Islet precursor cell (in vitro differentiated cells): ENCODE results near the gene MYT1.
"Not testable (repeated sequence)": the region's sequence is repeated elsewhere in the genome, so short reads cannot be mapped to it uniquely, and the experiment has no call there.

Experiments used
- DNase-seq: peaks from one replicate; pipeline ENCODE4 v3.0.0-alpha.2; 2018

Gene MYT1

DNA sequence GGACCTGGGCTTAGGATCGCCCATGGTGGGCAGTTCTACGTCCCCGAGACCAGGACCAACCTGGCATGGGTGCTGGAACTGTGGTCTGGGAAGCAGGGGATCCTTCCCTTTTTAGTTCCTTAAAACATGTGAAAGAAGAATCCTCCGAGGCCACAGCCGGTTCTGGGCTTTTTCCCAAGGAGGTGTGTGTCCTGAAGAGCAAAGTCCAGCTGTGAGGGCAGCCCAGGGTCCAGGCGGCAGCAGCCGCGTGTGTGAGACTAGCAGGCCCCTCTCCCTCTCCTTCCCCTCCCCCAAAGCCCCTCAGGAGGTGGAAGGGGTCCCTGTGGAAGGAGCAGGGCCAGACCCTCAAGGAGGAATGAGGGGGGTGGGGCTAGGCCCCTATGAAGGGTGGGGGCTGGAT, 56.2 kb downstream of the MYT1 start:
- DNase-seq, result no peak

DNA sequence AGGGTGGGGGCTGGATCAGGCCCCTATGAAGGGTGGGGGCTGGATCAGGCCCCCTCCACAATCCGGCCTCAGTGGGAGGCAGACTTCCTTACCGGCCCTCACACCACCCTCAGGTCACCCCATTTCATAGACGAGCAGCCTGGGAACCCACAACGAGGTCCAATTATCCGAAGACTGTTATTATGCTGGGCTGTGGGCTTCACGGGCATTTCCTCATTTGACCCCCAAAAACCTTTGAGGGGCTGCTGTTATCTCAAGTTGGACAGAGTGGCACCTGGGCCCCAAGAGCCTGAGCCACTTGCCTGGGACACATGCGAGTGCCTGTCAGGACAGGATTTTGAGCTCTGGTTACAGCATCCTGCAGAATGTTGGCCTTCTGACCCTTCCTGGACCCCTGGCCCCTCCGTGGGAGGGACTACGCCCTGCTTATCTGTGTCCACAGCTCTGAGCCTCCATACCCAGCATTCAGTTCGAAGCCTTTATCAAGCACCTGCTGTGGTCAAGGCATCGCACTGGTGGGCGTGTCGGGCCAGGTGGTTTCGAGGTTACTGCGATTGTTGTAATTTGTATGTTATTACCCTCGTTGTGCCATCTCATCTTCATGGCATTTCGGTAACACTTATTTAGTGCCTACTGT, 56.8 kb downstream of the MYT1 start:
- DNase-seq, result no peak

DNA sequence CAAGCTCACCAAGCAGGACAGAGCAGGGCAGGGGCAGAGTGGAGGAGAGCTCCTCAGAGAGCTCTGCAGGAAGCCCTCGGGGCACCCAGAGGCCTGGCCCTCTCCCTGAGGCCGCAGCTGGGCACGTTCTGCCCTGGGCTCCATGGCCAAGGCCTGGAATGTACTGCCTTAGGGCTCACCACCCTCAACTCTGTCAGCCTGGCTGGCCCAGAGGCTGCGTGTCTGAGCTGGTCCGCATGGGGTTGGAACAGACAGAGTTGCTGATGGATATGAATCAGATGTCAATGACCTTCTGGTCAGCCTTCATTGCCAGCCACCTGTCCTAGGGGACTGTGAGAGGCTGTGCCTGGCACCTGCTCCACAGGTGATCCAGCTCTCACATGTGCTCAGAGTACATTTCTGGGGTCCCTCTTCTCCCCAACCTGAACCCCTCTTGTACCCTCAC, 58.1 kb downstream of the MYT1 start:
- no peak for DNase-seq

DNA sequence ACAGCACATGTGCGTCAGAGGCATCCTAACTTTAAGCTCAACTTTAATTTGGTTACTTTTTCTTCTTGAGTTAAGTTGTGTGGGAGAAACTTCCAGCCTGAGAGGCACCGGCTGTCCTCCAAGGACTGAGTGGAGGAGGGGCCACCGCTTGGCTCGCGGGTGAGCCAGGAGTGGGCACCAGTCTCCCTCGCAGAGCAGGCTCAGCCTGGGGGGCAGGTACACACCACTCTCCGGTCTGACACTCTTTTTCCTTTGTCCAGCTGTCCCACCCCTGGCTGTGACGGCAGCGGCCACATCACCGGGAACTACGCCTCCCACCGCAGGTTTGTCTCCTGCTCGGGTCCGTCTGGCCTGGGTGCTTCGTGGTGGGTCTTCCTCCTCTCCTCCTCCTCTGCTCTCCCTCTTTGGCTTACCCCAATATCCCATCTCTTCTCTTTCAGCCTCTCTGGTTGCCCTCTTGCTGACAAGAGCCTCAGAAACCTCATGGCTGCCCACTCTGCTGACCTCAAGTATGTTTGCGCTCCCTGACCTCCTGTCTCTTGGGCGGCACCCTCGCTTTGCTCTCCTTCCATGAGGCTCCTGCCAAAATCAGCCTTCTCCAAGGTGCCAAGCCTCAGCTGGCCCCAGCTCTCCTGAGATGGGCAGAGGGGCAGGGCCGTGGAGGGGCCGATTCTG, 58.7 kb downstream of the MYT1 start:
- no peak for DNase-seq

DNA sequence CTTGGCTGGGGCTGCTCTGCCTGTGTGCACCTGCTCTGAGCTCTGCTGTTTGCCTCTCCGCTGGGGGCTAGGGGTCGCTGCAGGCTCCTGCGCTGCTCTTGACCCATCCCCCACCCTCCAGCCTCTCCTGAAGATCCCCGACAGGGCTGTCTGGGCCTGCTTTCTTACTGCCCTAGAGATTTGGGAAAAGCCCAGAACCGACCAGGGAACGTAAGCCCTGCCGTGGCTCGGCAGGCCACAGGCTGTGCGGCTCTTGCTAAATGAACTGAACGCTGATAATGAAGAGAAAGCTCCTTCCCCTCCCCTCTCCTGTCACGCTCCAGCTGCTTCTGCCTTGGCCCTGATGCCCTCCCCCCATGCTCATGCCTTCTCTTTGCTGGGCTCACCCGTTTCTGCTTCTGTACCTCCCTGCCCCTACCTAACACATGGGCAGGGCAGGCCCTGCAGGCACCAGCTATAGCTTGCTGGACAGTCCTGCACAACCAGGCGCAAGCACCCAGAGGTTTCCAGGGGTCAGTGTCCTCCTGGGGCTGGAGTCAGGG, 59.3 kb downstream of the MYT1 start:
- DNase-seq, result peak; percentile 87

DNA sequence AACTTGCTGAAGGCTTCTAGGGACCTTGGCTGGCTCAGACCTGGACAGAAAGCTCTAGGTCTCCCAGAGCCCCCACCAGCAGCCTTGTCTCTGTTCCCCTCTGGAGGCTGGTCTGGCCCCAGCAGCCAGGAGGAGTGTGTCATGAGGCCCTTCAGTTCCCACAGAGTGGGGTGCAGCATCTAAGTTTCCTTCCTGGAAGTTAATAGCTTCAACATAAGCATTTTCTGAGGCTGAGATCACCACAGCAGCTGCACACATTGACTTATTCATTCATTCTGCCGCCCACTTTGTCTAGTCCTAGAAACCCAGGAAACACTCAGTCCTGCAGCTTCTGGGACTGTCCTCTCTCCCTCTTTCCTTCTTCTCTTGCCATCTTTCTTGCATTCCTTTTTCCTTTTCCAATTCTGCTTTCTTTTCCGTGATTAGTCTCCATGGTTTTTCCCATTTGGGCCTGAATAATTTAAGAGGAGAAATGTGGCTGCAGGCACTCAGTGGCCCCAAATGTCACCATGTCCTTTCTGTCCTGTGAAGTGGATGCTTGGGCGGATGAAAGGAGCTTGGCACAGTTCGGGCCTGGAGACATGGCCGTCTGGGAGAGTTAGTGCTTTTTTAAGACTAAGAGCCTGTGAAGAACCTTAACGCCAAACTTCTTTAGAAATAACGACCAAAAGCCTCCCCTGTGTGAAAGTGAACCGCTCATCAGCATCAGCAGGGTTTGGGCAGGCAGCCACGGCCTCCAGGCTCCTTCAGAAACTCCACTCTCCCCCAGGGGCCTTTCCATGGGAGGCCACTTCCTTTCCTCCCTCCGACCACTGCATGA, 60.3 kb downstream of the MYT1 start:
- no peak for DNase-seq

DNA sequence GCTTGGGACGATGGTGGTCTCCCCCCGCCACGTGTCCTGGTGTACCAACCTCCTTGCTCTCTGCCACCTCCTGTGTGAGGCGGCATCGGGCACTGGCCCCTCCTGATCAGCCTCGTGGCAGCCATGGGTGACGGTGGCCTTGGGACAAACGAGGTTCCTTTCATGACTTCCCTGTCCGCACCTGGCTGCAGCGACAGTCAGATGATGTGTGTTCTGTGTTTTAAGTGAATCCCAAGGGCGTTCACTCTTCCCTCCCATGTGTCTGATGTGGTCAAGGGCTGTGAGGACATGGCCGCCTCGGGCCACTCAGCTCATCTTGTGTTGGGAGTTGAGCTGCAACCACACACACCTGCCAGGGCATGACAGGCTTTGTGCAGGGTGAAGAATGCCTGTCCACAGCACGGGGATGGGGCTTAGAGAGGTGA, 60.9 kb downstream of the MYT1 start:
- DNase-seq, result no peak

DNA sequence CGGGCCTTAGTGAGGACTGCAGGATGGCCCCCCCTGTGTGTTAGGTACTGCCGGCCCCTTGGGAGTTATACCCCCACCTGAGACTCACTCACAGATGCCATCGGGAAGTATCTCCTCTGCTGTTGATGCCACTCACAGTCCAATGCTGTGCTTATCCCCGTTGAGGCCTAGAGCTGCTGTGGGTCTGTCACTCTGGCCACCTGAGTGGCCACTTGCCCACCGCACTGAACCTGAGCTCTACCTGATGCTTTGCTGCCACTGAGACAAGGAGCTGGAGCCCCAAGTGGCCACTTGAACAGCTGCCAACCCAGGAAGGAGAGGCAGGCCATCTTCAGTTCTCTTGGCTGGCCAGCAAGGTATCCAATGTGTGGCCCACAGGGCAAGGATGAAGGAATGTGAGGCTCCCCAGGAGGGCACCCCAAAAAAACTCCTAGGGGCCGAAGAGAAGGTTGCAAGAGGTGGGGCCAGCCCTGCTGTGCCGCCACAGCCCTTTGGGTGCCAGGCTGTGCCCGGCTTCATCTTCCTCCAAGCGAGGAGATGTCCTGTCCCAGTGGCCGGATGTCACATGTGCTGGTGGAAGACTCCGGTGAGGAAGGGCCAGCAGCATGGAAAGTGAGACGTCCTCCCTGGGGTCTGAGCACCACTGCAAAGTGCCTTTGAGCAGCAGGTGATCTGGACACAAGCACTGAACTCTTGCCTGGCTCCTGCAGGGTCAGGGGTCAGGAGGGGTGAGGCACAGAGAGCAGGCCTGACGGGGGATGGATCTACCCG, 61.8 kb downstream of the MYT1 start:
- no peak for DNase-seq

DNA sequence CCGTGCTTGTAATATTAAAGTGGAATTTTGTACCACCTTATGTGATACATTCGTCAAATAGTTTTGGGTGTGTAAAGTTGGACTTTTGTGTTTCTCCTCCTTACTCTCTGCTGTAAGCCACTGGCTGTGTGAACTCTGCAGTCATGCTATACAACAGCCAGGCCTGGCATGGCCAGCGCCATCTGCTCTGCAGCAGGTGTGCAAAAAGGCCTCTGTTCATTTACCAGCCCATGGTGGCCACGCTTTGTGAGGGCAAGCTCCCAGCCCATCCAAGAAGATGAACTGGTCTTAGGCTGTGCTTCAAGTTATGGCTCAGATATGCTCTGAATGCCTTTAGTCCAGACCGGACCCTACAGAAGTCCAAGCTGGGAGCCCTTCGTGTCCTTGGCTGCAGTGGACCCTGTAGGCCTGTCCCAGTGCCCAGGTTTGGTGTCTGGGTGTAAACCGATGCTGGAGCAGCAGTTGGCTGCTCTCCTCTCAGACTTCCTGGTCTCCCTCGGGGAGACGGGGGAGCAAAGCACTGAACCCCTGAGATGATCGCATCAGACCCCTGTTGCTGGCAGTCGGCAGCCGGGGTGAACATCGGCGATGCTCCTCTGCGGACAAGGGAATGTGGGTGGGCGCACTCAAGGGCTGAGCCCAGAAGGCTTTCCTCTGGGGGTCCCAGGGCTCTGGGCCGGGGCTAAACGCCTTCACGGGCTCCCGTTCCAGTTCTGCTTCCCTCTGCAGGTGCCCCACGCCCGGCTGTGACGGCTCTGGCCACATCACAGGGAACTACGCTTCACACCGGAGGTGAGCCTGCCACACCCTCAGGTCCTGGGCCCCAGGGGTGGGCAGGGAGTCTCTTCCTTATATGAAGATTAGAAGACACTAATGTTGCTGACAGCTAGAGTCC, 62.7 kb downstream of the MYT1 start:
- no peak for DNase-seq

DNA sequence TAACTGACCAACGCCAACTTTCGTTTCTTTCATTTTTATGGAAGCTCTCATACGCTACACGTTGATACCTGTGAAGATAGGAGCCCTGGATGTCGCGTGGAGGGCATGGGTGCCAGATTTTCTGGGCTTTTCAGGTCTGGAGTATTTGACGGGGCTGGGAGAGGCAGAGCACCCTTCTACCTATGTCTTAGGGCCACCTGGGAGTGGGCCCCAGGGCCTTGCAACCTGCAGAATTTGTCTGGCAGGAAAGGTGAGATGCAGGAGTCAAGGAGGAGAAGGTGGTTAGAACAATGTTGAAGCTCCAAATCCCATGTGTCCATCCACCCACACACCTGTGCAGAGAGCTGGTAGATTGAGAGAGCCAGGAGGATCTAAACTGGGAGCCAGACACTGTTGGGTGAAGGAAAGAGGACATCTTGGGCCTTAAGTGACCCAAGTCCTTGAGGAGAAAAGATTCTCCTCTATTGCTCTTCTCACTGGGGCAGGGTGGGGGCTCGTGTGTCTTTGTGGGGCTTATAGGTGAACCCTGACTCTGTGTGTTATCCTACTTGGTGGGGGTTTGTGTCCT, 63.9 kb downstream of the MYT1 start:
- DNase-seq, result no peak

DNA sequence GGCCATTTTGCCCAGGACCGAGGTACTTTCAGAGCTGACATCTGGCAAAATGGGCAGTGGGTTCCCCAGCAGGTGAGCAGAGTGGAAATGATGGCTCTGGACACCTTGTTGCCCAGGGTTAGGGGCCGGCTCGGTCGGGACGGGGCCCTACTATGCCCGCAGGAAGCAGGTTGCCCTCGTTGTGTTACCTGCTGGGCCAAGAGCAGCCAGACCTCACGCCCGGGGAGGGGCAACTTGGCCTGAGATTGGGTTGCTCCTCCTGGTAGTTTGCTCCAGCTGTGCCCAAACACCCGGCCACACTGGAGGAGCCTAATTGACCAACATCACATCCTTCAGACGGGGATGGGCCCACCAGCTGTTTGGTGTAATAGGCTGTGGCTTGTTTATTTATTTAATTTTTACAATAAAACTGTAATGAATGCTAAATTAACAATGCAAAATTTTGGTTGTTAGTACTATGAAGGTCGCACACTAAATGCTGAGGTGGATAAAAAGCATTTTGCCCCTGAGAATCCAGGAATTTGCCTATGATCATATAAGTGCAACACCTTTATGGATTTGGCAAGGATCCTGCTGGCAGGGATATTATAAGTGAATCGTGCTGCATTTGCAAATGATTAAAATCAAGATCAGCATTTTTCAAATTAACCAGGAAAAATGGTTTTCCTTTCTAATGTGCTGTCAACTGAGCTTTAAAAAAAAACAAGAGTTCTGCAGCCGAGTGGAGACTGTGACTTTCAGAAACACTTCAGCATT, 64.7 kb downstream of the MYT1 start:
- no peak for DNase-seq

DNA sequence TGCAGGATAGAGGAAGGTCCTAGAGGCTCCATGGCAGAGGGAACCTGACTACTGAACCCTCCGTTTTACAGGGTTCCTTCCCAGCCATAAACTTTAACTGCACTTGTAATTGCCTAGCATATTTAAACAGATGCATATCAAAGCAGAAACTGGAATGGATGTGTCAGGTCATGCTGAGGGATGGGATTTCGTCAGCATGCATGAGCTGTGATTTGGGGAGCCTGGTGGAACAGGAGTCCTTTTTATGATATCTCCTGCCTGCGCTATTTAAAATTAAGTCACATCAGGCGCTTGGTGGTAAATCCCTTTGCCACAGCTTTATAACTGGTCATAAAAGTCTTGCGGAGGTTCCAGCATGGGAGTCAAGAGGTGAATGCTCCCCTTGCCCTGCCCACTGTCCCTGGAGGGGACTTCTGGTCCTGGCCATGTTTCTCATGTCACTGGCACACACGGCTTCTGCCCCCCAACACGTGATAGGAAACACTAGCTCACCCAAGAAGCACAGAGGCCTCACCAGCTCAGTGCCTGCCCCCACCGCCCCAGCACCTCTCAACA, 65.3 kb downstream of the MYT1 start:
- no peak for DNase-seq

DNA sequence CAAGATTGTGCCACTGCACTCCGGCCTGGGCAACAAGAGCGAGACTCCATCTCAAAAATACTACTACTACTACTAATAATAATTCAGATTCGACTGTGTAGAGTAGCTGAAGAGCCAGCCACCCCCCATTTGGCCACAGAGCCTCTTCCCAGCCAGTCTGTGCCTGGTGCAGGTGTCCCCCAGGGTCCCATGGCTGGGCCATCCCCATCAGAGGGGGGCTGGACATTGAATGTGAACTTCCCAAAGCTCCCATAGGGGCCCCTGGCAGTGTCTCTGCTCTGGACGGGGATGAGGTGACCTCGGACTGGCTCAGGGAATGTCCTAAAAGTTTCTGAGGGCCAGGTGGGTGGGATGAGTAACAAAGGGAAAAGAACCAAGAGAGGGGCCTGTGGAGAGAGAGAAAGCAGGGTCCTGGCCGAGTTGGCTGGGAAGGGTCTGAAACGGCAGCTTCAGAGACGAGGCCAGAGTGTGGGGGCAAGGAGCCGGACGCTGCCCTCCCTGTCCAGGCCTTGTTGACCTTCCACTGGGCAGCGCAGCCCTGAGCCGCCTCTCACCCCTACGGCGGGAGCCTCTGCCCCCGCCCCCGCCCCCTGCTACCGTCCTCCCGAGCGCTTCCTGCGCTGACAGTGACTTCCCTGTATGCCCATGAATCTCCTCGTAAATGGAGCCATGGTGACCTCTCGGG, 66.4 kb downstream of the MYT1 start:
- no peak for DNase-seq

DNA sequence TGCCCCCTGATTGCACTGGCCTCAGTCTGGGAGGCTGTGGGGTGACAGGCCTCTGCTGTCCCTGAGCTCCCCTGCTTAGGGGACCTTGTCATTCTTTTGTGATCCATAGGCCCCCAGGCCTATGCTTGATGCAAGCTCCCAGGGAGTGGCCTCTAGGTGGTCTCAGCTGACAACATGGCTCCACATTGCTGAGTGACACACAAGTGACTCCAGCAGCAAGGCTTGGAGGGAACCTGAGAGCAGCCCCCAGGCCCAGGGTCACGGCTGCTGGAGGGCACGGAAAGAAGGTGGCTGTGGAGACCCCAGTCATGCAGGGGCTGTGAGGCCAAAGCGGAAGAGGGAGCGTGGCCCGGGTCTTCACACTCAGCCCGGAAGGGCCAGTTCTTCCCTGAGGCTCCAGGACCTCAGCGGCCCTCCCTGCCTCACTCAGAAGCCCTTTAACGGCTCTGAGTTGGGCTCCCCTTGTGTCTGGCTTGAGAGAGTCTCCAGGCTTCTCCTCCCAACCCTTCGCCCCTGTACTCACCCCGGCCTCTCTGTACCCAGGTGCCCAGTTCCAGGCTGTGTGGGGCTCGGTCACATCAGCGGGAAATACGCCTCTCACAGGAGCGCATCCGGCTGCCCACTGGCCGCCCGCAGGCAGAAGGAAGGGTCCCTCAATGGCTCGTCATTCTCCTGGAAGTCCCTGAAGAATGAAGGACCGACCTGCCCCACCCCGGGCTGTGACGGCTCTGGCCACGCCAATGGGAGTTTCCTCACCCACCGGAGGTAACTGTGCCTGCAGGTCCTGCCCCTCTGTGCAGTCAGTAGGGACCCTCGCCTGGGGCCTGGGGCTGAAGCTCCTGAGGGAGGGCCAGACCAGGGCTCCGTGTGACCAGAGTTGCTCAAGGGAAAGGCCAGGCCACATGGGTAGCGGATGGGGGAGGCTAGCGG, 67.6 kb downstream of the MYT1 start:
- DNase-seq, result no peak

DNA sequence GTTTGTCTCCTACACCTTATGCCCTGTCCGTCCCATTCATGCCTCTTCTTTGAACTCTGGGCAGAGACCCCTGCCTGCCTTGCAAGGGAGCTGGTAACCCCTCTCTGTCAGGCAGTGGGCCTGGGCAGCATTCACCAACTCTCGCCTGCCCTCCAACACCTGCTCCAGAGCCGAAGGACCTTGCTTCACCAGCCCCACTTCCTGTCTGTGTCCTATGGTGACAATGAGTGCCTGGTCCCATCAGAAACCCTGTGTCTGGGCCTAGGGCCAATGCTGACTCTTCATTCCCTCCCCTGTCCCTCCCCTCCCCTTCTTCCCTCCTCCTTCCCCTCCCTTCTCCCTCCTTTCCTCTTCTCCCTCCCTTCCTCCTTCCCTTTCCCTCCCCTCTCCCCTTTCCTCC, 68.5 kb downstream of the MYT1 start:
- DNase-seq, result no peak

DNA sequence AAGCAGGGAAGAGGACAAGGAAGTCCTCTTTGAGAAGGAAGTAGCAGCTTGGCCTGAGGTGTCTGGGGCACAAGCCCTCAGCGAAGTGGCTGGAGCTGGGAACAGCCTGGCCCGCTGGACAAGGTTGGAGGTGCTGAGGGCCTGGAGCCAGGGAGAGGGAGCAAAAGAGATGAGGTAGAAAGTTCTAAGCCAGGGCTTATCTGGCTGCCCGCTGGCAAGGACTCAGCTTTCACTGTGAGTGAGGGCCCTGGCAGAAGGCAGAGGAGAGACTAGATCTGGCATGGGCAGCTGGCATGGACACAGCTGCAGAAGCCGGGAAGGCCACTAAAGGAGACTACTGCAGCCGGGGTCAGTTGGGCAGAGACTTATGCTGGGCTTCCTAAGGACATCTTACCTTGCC, 69.5 kb downstream of the MYT1 start:
- no peak for DNase-seq

DNA sequence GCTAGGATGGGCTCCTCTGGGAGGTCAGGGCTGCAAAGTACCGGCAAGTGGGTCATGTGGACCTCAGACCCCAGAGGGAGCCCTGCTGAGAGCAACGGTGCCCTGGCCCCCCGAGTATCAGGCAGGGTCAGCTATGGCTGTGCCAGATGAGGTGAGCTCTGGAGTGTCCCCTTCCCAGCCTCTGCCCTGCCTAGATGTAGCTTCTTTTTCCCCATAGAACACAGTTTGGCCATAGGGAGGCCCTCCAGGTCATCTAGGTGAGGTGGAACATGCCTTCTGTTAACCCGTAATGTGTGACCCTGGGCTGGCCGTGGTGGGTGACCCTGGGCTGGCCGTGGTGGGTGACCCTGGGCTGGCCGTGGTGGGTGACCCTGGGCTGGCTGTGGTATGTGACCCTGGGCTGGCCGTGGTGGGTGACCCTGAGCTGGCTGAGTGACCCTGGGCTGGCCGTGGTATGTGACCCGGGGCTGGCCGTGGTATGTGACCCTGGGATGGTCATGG, 70.1 kb downstream of the MYT1 start:
- DNase-seq, result no peak

DNA sequence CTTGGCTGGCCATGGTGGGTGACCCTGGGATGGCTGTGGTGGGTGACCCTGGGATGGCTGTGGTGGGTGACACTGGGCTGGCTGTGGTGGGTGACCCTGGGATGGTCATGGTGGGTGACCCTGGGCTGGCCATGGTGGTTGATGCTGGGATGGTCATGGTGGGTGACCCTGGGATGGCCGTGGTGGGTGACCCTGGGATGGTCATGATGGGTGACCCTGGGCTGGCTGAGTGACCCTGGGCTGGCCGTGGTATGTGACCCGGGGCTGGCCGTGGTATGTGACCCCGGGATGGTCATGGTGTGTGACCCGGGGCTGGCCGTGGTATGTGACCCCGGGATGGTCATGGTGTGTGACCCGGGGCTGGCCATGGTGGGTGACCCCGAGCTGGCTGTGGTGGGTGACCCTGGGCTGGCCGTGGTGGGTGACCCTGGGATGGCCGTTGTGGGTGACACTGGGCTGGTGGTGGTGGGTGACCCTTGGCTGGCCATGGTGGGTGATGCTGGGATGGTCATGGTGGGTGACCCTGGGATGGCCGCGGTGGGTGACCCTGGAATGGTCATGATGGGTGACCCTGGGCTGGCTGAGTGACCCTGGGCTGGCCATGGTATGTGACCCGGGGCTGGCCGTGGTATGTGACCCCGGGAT, 70.8 kb downstream of the MYT1 start:
- not testable (repeated sequence) for DNase-seq
